ENCODE data around the gene TAGAP.

The TAGAP gene

DNA sequence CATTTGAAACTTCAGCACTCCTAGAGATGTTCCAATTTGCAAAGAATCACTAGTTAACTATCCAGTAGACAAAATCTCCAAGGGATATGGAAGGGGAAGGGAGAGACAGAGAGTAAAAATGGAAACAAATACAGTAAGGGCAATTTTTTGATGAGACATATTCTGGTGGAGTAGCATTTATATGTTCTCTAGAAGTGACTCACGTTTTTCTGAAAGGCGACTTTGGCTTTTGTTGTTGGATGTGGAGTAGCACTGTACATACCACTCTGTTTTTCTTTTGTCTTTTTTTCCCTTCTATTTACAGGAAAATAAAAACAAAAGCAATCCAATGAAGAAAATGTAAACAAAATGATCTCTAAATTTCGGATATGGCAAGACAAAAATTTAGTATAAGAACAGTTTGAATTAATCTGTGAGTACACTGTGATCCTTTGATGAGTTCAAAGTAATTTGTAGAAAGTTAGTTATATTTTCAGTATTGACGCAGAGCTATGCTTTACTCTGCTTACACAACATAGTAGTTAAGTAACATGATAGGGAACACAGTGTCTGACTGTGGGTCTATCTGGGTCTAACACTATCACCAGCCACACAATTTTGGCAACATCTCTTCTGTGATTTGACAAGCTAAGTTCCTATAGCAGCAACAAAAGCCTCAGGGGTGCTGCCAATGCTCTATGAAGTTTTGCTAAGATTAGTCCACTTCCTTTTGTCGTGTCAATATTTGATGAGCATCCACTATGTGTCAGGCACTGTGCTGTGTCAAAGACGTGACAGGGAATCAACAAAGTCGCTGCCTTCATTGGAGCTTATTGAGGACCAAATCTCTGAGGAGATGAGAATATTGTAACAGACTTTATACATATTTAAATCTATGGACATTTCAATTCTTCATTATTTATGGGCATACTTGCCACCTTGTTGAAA lies 27.3 kb upstream of the TAGAP start:
- DNase-seq (ENCODE audit: low read depth) = no peak

DNA sequence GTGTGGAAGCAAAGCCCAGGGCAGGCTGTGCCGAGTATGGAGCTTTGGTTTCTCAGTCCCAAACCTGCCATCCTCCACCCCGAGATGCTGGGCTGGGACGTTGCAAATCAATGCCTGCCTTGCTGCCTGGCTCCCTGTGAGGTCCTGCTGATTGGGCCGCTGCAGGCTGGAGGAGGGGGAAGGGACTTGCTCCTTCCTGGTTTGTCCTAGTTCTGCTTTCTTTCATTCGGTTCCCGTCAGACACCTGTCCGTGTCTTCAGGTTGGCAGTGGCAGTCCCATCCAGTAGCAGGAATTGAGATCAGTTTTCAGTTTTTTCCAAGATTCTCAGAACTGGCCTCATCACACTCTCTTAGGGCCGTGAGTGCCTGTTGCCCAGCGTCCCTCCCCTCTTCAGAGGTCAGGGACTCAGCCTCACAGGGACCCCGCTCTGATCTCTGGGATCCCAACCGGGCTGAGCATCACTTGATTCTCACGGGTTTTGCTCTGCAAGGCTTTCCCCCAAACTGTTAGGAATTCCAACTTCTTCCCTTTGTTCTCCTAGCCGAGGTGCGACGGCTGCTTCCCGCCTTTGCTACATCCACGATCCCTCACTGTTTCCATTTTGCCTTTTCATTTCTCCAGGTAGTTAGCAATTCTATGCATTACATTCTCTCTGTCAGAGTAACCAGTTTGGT lies 24.2 kb upstream of the TAGAP start:
- no peak for DNase-seq (ENCODE audit: low read depth)

DNA sequence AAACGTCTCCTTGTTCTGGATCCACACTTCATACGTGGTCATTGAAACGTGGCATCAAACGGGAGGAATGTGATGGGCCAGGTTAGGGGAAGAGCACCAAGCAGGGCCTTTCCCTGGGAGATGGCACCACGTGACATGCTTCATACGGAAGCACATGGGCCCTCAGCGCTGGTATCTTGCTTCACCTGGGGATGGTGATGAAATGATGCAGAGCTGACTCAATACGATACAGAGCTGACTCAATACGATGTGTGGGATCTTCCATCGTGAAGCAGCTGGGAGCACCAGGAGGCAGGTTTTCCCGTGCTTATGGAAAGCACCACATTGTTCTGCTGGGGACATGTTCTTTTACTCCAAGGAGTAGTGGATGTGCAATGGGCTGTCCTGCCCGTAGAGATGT lies 22.5 kb upstream of the TAGAP start:
- DNase-seq (ENCODE audit: low read depth) = no peak

DNA sequence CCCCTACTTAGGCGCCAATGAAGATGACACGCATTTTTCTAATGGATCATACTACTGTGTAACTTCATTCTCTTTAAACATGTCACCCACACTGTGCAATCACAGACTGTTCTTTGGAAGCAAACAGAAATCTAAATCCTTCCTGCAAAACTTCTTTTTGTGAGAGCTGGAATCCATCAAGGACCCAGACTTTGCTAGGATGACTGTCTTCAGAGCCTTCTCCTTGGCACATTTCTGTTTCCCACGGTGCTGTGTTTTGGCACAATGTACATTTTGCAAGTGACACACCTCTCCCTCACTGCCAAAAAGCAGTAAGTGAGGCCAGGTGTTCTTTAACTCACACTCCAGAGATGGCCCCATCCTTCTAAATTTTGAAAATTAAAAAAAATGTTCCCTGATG lies 21.7 kb upstream of the TAGAP start:
- DNase-seq (ENCODE audit: low read depth) = no peak

DNA sequence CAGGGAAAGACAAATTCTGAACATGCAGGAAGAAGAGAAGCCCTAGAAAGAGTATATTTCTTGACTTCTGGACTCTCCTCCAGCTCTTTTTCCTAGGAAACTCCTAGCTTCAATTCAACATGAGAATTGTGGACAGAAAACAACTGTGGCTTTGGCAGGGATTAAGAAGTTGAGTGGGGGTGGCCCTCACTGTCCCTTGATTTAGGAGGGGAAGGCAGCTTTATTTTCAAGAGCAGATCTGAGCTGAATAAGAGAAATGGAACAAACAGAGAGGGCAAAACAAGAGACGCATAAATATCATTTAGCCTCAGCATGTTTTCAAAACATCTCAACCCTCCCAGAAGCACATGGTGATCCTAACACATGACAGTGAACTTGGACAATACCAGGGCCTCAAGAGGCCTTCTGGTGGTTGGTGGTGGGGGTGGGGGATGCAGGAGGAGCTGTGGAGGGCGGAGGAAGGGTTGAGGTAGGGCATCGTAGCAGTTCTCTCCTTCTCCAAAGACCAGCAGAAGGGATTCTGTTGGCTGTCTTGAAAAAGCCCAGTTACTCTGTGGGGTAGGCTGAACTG lies 21.1 kb upstream of the TAGAP start:
- no peak for DNase-seq (ENCODE audit: low read depth)

DNA sequence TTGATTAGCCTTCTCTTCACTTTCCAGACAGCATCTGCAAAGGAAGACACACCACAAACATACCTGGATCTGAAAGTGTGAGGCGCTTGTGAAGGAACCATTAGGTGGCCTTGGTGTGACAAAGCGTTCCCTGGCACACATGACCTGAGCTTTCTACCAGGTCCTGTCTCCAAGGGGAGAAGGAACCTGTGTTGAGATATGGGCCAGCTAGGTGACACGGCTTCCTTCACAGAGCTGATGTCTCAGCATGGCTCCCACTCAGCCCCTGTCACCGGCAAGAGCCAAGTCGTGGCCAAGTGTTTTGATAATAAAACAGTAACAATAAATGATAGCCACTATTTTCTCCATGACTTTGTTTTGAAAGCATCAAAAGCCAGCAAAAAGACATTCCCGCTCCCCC lies 20.3 kb upstream of the TAGAP start:
- DNase-seq (ENCODE audit: low read depth) = no peak

DNA sequence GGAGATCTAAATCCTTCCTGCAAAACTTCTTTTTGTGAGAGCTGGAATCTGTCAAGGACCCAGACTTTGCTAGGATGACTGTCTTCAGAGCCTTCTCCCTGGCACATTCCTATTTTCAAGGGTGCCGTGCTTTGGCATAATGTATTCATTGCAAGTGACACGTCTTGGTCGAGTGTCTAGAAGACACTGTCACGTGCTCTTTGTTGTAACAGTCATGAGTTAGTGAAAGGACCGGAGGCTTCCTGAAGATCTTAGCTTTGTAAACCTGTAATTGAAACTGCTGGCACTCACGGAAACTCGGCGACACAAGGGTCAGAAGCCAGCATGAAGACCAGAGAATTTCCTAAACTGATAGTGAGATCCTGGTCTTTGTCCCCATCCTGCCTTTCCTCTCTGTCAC lies 19.7 kb upstream of the TAGAP start:
- no peak for DNase-seq (ENCODE audit: low read depth)

DNA sequence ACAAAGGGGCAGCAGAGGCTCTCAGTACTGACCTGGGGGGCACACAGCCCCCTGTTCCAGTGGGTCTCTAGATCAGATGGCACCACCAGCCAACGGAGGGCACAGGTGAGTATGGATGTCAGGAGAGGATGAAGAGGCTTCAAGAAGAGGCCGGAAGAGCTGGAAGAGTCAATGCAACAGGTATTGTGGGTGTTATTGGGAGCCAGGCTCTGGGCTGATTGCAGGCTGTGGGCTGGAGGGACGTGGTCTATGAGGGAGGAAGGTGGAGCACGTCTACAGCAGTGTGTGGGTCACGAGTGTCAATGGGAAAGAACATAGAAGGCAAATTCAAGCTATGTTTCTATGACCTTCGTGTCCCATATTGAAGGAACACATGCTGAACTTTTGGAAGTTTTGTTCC lies 18.8 kb upstream of the TAGAP start:
- DNase-seq (ENCODE audit: low read depth) = no peak

DNA sequence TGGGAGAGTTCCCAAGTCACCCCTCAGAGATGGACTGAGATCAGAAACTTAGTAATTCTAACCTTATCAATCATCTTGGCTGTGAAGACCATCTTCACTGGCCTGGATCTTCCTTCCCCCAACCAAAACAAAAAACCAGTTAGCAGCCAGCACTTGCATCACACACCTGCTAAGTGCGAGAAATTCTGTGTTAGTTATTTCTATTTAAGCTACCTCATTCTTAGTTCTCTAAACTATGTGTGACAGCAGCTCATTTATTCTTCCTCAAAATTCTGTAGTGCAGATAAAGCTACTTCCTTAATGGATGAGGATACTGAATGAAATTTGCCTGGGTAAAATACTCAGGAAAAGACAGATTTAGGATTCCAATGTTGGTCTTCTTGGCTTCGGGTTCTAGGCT lies 18.2 kb upstream of the TAGAP start:
- DNase-seq (ENCODE audit: low read depth) = no peak

DNA sequence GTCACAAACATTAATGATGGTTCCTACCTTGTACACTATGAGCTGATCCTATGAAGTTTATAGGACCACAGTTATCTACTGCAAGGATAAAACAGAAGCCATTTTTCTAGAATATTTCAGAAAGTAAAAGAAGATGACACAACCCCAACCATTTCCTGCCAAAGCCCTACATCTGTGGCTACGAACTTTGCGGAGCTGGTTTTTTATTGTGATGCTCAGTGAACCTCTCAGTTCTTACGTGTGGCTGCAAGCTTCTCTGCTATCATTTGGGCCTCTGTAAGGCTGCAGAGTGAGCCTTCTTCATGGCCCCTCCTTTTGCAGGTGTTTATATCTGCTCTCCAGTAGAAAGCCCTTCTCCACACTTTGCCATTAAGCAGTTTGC lies 17.8 kb upstream of the TAGAP start:
- DNase-seq (ENCODE audit: low read depth) = no peak

DNA sequence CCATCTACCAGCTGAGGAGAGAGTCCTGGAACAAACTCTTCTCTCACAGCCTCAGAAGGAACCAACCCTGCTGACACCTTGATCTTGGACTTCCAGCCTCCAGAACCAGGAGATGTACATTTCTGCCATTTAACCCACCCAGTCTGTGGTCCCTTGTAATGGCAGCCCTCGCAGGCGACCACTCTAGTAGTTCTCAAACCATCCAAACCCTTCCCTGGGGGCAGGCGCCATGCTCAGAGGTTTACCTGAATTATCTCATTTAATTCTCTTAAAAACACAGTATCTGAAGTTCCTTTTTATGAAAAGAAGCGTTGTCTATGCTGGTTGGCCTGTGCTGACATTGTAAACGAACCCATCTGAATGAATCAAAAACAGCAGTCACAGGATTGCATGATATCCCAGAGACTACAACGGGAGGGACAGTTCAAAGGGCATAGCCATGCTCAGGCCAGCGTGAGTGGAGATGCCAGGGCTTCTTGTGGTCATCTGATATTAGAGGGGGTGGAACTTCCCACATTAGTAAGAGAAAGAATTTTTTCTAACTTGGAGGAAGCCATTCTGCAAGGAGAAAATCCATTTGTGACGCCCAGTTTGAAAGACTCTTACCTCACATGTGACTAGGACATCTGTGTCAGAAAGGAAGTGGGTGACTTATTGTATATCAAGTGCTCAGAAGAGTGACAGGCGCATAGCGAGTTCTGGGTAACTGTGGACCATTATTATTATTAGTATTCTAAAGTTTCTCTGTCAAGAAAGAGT lies 17.2 kb upstream of the TAGAP start:
- no peak for DNase-seq (ENCODE audit: low read depth)

DNA sequence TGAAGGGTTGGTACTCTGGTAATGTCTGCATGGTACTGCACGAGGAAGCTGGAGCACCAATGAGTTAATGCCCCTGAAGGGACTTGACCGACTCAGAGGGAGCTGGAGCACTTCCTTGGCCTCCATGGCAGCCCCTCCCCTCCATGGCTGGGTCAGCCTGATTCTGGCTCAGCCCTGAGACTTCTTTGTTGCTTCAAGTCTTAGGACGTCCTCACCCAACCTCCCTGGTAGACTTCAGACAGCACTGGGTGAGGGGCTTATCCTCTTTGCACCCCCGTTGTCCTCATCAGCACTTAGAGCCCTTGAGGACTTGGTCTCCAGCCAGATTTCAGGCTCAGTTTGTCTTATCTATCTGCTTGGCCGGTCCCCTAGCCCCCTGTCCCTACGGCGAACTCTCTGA lies 16.4 kb upstream of the TAGAP start:
- no peak for DNase-seq (ENCODE audit: low read depth)

DNA sequence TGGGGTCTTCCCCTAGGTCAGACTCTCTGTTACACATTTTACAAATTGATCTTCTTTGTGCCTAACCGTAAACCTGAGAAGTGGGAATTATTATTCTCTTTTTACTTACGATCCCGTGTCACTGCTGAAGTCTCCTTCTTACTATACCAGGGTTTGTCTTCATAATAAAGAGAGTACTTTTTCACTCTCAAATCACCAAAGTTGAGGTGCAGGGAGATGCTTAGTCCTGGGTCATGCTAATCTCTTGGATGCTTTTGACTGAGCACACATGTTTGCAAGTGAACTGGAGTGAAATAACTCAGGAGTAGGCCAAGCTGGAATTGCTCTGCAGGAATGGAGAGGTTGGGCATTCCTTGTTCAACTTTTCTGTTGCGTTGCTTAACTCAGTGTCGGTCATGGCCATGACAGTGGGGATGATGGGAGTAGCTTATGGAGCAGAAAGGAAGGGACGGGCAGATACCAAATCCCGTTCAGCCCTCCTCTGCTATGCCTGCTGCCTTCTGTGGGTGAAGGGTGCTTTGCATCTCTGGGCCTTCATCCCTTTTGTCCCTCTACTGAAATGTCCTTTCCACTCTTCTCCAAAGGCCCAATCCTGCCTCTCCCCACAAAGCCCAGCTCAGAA lies 15.2 kb upstream of the TAGAP start:
- DNase-seq (ENCODE audit: low read depth) = no peak

DNA sequence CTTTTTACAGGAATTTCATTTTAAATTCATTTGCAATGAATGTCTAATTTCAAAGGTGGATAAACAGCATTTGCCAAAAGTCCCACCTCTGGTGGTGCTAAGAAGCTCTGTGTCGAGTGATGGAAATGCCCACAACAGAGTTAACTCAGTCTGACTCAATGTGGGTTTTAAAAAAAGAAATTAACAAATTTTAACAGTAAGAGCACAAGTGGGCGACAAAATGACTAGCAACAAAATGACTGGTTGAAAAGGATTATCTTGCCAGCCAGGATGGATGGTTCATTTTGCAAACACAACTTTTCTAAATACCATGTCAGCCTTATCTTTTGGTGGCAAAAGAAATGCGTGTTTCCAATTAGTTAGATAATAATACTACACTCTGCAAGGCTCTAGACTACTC lies 14.3 kb upstream of the TAGAP start:
- no peak for DNase-seq (ENCODE audit: low read depth)

DNA sequence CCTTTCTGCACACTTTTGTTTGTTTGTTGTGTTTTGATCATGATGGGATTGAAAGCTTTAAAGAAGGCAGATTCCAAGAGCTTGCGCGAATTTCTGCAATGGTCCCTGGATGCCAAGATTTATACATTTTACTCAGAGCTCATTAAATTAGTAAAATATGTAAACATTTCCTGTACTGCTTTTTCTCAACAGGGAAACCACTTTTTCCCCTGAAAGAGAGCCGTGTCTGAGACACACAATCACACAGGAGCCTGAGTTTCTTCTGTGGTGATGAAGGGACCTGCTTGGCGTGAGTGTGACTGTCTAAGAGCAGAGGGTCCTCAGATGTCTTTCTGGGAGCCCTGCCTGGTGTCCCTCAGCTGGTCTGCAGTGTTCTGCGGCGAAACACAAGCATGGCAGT lies 12.1 kb upstream of the TAGAP start:
- DNase-seq (ENCODE audit: low read depth) = no peak

DNA sequence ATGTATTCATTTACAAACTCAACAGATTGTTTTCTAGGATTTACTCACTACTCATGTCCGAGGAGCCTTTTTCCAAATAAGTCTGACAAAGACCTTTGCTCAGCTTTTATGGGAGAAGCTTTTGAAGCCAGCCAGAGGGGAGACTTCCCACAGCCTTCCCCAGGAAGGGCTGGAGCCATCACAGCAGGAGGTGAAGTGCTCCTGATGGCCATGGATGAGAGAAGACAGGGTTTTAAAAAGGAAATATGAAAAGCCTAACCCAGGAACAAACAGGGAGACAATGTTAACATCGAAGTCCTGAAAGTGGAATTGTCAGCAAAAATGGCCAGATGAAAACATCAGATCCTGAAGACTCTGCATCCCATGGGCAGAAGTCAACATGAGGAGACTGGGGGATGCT lies 11.6 kb upstream of the TAGAP start:
- no peak for DNase-seq (ENCODE audit: low read depth)

DNA sequence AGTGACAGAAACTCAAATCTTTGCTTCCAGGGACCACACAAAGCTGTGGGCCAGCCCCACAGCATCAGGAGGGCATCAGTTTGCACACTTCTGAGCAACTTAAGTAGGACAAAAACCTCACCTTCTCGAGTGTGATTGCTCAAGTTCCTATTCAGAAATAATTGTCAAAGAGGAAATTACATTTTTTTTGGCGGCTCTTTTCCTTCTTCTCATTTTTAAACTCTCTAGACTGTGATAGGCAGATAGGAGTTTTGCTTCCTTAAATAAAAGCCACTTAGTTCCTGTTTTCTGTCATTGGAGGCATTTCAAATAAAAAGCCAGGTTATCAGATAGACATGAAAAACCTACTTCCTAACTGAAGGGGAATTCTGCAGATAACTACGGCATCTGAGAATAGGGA lies 11.2 kb upstream of the TAGAP start:
- no peak for DNase-seq (ENCODE audit: low read depth)

DNA sequence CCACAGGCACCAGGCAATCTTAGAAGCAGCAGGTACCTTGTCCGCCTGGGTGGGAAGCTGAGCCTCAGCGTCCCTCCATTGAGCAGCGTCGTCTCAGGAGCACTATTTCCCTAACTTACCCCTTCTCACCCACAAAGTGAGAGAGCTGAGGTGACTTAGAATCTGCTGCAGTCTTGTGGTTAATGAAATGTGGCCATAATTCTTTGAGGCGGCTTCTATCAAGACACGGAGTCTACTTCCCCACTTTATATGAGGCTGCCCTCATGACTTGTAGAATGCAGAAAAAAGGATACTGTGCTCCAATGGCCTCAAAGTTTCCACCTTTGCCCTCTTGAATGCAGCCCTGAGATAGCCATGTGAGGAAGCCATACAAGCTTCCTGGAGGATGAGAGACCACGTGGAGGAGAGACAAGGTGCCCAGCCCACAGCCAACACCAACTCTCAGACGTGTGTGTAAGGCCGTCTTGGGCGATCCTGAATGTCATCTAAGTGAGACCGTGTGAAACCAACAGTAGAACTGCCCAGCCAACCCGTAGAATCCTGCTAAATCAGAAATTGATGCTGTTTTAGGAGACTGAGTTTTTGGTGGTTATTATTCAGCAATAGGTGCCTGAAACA lies 9.1 kb upstream of the TAGAP start:
- no peak for DNase-seq (ENCODE audit: low read depth)

DNA sequence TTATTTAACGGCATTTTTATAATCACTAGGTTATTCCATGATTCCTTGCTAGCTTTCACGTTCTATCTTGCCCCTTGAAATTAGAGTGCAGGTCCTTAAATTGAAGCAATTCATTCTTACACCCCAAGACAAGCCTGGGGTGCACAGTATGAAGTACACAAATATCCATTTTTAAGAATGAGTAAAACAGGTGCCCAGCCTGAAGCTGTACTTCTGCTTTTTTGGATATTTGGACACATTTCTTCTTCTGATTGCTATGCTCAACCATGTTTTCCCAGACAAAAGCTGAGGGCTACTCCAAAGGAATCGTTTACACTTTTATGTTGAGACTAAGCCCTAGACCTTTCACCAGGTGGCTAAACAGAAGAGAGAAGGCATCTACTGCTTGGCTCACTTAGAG lies 7.9 kb upstream of the TAGAP start:
- DNase-seq (ENCODE audit: low read depth) = no peak

DNA sequence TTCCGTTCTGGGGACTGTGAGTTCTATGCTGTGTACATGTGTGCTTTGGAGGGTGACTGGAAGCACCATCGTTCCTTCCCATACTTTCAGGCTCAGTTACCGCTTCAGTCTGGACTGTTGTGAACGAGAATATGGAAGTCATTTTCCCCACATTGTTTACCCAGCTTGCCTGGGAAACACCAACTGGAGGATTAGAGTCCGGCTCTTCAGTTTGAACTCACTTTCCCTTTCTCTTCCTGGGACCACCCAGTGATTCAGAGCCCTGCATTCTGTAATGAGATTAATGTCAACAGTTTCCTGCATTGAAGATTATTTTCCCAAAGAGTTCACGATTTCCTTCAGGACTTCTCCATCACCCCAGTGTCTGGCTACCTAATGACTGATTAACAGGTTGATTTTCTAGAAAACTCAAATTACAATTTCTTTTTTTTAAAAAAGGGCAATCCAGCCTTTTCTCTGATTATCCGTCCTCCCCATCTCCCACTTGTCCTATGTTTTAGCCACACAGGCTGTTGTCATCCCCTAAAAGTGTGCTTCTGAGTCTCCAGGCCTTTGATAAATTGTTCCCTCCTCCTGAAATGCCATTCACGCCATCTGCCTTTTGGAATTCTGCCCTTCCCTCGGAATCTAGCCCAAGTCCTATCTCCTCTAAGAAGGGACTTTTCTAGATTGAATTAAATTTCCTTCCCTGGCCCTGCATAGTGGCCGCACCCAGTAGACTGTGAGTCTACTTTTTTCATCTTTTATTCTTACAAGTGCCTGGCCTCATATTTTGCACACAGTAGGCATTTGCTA lies 3.3 kb upstream of the TAGAP start:
- DNase-seq (ENCODE audit: low read depth) = no peak

DNA sequence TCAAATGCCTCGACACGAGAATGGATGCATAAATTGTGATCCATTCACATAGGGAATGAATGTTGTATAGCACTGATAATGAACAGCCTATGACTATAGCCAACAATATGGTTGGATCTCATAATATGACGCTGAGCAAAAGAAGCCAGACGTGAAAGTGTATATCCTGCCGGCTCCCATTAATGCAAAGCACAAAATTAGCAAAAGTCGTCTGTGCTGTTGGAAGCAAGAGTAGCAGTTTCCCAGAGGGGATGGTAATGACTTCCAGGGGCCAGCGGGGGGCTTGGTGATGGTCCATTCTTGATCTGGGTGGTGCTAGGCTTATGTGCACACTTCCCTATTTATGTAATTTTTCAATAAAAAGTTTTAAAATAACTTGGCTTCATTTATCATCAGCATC lies 1.0 kb upstream of the TAGAP start:
- no peak for DNase-seq (ENCODE audit: low read depth)

Data from HS-27A (cell line).